Measurements from ENCODE around the gene VGF. TPM values are rescaled to one million over a fixed set of nuclear protein-coding genes. Genes with fewer than 3 reads are reported as not detected.

The VGF gene
- total and polyA plus RNA-seq, 2 donors (not counting 3 experiments of a cell fraction or from before 2014, with no cell fraction given): 0.03 TPM; not detected in 1

GRCh38 chr7:101156277-101156676 is 9.1 kb downstream of the VGF start:
- POLR2A ChIA-PET: interaction anchor here (0.6 kb wide), 2 partner anchors 12 to 522 kb away, joined by 5 to 8 read pairs; no protein-coding TSS in a partner anchor

More at GRCh38 chr7:101156277-101156676, 9.1 kb downstream of the VGF start:
- Histone ChIP-seq H3K27ac (ENCODE audit: insufficient read depth, low read depth, low read length) (no peak overlapping the region), H2AFZ (ENCODE audit: low read depth, low read length) (no peak overlapping the region), H3K27me3 (ENCODE audit: control insufficient read depth in 2 of 2, insufficient read depth in 2 of 2, low read length in 2 of 2) (peaks cover 0 to 4% of the 10 kb centered on the region in 2 experiments), H3K9me1 (replicated peaks; ENCODE audit: control insufficient read depth, extremely low read depth, insufficient read depth, low read length) (no peaks in the 10 kb centered on the region), H3K4me1 (ENCODE audit: control insufficient read depth, extremely low read depth, insufficient read depth, low read length) (peaks cover 6% of the 10 kb centered on the region), H3K79me2 (ENCODE audit: control insufficient read depth, insufficient read depth, low read length) (peaks cover 10% of the 10 kb centered on the region), H3K4me2 (ENCODE audit: insufficient read depth, low read length) (no peak overlapping the region), H3K4me3 (replicated peaks in 1 of 3; ENCODE audit: insufficient read depth in 1 of 3, low read depth in 1 of 3, low read length in 3 of 3) (no peak overlapping the region), H3K9ac (replicated peaks; ENCODE audit: extremely low read depth, insufficient read depth, low read length) (no peak overlapping the region), H3K9me3 (replicated peaks; ENCODE audit: control insufficient read depth, insufficient read depth, low read length) (no peaks in the 10 kb centered on the region), H3K36me3 (ENCODE audit: control insufficient read depth in 2 of 2, extremely low read depth in 1 of 2, insufficient read depth in 2 of 2, low read length in 2 of 2) (peaks cover 5 to 19% of the 10 kb centered on the region in 2 experiments), H4K20me1 (replicated peaks; ENCODE audit: control insufficient read depth, extremely low read depth, insufficient read depth, low read length) (no peaks in the 10 kb centered on the region)
- TF ChIP-seq EZH2 (IDR thresholded peaks at IDR 0.05; ENCODE audit: borderline replicate concordance, low read depth, low read length, severe bottlenecking): no peak
- TF ChIP-seq CTCF (IDR thresholded peaks at IDR 0.05; ENCODE audit: extremely low read depth in 1 of 2, insufficient read depth in 1 of 2, low read depth in 1 of 2, low read length in 2 of 2): peak; percentile 16 to 23
- DNase-seq (ENCODE audit: low read depth, low spot score) (no peak), FAIRE-seq (no peak)
- dilution Hi-C loops (cut with MboI; ENCODE audit: extremely low pct_ligation_motif_present, low sequenced_read_pairs) (no loop called here), intact Hi-C loops (cut with micrococcal nuclease) (no loop called here)
- BruUV-seq (replicated peaks): no TSS peak
- CTCF ChIA-PET: interaction anchor here (0.6 to 6.0 kb wide), 11 partner anchors 9 to 152 kb away, joined by 3 to 75 read pairs (median 6); partner anchors contain the start of genes PLOD3 and ZNHIT1

All from endothelial cell of umbilical vein (primary cell).